NCI-H2081 treated with DMSO at 0.1 percent for 48 hours (cell line): ENCODE measurements around the gene S100A8.
"Not testable (repeated sequence)": the region's sequence is repeated elsewhere in the genome, so short reads cannot be mapped to it uniquely, and the experiment has no call there.

Source experiments
- DNase-seq: peaks from one replicate; lab custom pipeline; 2025; lab: John Stamatoyannopoulos, UW

Gene S100A8

DNA sequence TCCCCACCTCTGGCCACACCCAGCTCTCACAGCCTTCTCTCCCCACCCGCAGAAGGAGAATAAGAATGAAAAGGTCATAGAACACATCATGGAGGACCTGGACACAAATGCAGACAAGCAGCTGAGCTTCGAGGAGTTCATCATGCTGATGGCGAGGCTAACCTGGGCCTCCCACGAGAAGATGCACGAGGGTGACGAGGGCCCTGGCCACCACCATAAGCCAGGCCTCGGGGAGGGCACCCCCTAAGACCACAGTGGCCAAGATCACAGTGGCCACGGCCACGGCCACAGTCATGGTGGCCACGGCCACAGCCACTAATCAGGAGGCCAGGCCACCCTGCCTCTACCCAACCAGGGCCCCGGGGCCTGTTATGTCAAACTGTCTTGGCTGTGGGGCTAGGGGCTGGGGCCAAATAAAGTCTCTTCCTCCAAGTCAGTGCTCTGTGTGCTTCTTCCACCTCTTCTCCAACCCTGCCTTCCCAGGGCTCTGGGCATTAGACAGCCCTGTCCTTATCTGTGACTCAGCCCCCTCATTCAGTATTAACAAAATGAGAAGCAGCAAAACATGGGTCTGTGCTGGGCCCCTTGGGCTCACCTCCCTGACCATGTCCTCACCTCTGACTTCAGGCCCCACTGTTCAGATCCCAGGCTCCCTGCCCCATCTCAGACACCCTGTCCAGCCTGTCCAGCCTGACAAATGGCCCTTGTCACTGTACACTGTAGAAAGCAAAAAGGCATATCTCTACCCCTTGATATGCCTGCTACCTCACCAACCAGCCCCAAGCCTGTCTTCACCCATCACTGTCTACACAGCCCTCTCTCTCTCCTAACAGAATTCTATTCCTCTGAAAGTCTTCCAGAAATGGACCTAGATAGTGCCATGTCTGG is 30.0 kb downstream of the S100A8 start:
- no peak for DNase-seq

DNA sequence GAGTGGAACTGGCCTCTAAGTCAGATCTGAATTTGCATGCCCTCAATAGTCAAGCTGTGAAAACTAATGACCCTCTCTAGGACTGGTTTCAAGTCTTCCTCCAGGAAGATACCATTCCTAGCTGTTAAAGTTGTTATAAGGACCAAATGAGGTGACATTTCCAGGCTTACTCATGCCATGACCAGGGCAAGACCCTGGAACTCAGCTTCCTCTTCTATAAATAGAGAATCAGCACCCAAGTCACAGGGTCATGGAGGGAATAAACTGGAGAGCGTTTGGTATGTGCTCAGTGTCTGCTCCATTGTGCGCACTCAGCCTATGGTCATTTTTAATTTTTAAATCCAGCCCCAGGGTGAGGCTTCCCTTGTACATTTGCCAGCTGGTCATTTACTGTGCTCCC is 30.7 kb downstream of the S100A8 start:
- no peak for DNase-seq

DNA sequence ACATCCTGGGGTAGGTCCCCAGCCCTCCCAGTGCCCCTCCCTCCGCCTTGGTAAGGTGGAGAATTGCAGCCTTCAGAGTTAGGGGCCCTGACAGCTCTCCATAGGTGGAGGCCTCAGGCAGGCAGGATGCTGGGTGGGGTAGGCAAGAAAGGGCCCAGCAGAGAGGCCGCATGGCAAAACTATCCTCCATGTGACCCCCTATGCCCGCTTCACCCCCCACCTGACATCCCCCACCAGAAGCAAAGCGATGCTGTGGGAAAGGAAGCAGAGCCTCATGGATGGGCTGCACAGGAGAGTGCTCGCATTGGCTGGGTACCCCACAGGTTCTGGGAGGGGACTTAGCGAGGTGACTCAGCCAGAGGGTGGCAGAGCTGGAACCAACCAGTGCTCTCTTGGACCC is 31.6 kb downstream of the S100A8 start:
- no peak for DNase-seq

DNA sequence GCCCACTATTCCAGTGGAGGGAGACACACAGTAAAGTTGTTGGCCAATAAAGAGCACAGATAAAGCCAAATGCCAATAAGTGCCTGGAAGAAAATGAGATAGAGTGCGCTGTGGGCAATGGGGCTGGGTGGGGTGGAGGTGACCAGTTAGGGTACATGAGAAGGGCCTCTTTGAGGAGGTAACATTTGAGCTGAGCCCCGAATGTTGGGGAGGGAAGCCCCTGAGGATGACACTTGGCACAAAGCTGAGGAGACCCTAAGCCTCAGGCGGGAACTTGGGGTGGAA is 32.2 kb downstream of the S100A8 start:
- DNase-seq, result no peak

DNA sequence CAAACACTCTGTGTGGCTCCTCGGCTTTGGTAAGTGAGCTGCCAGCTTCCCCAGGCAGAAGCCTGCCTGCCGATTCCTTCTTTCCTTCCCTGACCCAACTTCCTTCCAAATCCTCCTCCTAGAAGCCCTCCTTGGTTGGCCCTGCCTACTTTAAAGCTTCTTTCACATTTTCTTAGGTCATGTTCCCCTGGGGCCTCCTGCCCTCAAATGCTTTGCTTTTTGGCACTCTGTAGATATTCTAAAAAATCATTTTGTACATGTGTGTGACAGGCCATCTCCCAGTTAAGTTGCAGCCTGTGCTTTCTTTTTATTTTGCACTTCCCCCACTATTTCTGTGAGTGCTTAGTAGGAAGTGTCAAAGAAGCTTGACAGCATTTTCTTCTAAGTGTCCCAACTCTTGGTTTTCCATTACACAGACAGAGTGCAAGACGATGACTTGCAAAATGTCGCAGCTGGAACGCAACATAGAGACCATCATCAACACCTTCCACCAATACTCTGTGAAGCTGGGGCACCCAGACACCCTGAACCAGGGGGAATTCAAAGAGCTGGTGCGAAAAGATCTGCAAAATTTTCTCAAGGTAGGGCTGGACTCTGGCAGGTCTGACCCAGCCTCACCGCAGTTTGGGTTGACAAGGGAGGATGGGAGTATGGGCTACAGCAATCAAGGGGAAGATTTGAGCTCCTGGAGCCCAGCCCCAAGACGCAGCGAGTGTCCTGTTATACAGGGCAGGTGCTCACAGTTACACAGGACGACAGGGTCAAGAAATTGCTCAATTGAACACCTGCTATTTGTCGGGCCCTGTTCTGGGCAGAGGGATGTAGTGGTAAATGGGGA is 32.8 kb downstream of the S100A8 start, which contains the start of gene S100A9:
S100A9 (plus strand) TSS at position 2 of the 838 bp plus-strand sequence; CDS start at position 432, 430 bp downstream.
- no peak for DNase-seq

DNA sequence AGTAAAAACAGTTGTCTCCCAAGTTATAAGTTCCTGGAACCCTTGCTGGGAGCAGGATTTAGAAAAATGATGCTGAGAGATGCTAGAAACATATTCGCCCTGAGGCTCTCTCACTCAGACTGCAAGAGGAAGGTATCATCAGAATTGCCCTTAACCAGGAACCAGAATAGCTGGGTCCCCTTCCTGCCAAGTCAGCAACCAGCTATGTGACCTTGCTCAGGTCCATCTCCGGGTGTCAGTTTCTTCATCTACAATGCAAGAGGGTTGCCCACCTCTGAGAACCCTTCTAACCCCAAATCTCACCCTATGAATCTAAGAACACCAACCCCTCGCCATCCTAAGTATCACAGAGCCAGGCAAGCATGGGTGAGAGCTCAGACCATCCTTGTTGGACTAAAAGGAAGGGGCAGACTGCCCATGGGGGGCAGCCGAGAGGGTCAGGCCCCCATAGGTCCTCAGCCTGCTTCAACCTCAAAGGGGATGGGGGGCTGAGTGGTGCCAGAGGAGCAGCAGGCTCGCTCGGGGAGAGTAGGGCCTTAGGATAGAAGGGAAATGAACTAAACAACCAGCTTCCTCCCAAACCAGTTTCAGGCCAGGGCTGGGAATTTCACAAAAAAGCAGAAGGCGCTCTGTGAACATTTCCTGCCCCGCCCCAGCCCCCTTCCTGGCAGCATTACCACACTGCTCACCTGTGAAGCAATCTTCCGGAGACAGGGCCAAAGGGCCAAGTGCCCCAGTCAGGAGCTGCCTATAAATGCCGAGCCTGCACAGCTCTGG is 33.6 kb downstream of the S100A8 start:
- DNase-seq, result no peak

DNA sequence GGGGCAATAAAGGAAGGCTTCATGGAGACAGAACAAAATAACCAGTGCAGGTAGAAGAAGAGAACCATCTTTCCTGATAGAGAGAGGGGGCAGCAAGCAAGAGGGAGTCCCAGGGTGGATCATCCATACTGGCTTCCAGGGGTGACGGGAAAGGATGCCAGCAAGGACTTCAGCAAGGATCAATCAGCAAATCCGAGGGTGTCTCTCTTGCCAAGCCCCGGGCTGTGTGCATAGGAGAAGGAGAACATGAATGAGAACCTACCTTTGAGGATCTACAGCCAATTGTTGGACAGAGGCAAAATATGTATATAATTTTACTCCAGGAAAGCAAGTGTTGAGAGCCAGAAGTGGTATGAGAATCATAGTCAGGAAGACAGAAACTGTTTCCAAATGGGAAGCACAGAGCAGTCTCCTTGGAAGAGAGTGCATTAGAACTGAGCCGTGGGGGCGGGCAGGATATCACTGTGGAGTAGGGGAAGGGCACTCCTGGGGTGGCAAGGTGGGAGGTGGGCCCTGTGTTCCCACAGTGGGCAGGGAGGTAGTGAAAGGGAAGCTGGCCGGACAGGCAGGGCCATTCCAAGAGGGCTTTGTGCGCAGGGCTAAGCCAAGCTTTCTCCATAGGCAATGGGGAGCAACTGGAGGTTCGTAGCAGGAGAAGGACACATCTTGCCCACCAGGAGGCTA is 34.3 kb downstream of the S100A8 start:
- DNase-seq, result no peak

DNA sequence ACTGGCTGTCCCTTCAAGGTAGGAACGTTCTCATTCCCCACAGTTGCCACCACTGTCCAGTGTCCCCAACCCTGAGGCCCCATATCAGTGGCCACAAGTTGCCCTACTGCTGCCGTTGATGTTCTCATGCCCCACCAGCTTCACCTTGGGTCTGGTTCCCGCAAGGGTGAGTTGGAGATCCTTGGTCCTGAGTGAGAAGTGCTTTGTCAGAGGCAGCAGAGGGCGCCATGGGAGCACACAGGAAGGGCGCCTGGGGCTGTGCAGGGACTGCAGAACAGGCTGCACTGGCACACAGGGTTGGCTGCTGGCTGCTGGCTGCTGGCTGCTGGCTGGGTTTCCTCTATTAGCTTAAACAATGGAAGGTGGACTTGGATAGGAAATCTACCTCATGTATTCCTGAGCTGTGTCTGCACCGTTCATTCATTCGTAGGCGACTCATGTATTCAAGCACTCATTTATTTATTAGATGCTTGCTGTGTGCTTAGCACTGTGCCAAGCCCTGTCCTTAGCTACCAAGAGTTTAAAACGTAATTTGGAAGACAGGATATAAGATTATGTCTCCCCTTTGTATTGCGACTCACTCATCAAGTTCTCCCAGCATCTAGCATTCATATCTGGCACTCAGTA is 35.3 kb downstream of the S100A8 start:
- DNase-seq, result peak; percentile 22

DNA sequence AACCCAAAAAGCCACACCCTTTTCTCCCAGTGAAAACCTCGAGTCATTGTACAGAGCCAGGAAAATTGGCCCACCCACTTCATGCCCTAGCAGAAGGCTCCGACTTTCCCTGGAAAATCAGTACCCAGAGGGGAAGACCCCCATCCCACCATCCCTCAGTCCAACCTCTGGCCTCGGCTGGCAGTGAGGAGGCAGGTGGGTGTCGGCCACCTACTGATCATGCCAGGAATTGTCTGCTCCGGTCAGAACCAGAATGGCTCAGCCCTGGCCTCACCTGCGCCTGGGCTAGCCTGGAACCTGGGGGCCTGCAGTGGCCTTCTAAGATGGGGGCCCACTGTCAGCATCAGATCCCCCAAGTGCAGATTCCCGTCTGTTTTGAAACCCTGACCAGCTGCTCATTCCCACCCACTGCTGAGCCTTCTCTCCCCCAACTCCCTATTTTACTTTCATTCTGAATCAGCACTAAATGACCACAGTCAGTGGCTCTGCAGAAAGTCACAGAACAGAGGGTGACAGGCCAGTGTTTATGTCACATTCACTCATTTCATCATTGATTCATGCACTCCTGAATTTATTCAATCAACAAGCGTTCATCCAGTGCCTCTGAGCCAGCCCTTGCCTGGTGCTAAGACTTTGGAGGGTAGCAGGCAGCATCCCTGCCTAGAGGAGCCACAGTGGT is 36.2 kb downstream of the S100A8 start:
- DNase-seq, result no peak

DNA sequence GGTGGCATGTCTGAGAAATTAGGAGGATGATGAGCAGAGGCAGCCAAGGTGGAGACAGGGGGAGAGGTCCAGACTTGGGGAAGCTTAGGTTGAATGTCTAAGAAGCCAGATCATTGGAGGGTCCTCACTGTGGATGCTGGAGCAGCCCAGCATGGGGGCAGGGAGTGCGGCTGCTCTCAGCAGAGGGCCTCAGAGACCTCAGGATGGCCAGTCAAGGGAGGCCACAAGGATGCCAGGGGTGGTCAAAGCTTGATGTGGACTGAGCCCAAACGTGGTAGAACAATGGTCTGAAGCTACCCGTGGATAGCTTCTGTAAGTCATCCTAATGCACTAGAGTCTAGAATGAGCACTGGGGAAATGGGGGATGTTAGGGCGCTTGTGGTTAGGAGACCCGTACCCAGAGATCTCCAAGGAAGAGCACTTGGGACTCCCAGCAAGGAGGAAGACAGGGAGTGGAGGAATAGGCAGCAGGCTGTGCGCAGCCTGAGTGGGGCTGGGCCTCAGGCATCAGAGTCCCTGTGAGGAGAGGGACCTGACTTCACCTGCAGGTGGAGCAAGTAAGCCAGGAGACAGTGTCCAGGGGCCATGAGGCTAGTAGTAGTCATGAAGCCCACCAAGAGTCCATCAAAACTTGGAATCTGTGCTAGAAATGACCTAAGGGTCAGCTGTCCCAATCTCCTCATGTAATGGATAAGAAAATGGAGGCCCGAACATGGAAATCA is 37.5 kb downstream of the S100A8 start:
- DNase-seq, result no peak

DNA sequence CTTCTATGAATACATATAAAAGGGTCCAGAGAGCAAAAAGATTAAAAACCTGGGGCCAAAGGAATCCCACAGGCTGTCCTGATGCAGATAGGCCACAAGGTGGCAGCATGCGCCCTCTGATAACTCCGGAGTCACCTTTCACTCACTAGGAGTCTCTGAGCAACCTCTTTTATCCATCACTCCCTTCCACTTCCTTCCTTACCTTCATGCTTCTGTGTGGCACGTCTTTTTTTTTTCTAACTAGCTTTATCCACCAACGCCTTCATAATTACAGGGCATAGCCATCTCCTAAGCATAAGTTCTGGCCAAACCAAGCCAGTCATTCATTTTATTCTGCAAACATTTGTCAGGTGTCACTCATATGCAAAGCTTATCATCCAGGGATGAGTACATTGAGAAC is 38.4 kb downstream of the S100A8 start:
- DNase-seq, result peak; percentile 80

DNA sequence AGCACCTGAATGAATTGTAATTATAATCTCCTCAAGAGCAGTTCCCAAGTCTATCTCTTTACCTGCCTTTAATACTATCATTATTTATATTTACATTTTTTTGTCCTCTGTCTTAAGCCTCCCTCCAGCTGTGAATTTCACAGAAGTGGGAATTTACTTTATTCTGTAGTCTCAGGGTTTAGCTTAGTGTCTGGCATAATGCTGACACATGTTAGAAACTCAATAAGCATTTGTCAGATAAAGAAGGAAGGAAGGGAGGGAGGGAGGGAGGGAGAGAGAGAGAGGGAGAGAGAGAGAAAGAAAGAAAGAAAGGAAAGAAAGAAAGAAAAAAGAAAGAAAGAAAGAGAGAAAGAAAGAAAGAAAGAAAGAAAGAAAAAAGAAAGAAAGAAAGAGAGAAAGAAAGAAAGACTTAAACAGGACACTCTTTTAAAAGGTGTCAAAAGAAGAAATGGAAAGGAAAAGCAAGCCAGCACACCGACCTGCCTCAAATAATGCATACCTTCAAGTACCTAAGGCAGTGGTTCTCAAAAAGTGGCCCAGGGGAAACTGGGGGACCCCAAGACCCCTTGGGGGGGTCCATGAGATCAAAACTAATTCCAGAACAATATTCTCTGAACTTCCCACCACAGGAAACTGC is 40.4 kb downstream of the S100A8 start:
- DNase-seq, result no peak

DNA sequence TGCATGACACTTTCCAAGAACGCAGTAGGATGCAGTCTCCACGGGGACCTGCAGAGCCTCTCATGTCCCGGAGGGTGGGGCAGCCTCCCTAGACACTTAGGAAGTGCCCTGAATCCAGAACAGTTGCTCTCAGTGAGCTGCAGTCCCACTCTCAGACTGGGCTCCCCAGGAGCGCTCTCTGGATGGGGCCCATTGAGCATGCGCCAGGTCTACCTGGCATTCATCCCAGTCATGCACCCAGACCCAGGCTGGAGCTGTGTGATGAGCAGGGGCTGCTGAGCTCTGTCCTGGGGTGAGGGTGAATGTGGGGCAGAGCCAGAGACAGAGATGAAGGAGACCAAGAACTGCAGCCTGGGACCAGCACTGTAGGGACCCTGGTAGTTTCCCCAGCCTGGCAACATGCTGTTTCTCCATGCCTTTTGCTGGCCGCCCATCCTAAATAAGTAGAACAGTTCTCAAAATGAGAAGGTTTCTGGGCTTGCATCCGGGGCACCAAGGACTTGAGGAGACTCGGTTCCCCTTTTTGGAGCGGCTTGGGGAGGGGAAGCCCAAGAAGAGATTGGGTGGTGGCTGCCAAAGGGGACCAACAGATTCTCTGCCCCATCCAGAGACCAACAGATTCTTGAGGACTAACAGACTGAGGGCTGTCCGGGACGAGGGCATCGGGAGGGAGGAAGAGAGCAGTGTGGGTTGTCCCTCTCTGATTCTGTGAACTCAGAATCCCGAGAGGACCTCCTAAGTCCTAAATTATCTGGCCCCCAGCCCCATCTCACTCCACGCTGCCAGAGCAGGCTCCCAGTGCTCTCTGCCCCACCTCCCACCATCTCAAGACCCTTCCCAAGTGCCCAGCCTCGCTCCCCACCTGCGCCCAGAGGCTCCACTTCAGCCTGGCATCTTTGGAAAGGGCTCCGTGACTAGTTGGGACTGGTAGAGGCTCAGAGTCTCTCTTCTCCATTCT is 41.2 kb downstream of the S100A8 start:
- no peak for DNase-seq

DNA sequence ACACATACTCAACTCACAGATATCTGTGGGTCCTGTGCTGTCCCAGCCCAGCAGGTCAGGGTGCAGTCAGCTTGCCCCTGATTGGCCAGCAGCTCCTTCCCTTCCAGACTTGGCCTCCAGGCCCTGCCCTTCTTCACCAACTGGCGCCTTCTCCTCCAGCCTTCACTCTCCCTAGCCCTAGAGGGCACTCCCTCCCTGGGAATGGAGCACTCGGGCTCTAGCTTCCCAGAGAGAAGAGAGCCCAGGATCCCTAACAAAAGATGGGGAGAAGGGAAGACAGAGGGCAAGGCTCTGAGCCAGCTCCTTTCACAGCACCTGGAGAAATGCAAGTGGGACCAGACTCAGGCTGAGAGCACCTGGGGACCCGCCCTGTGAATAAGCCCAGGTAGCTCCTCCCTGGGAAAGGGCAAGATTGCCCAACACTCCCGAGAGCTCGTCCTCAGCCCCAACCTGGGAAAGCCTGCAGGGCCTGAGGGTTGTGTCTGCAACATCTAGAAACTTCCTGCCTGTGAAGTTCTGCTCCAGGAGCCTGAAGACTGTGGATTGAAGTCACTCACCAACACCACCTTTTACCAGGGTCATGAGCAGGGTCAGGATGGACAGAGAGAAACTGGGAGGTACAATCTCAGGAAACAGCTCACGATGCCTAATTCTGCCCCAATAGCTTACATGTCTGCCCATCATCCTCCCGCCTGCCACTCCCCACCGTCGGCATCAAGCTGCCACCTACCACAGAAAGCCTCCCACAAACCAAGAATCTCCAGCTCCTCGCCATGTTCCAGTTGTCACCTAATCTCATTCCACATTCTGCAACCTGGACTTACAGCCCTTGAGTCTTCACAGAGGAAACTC is 42.1 kb downstream of the S100A8 start, which contains the start of gene PGLYRP4:
PGLYRP4 (minus strand) TSS at position 331 of the 852 bp plus-strand sequence. CDS start 909 bp downstream, outside the sequence.
- DNase-seq, result no peak

DNA sequence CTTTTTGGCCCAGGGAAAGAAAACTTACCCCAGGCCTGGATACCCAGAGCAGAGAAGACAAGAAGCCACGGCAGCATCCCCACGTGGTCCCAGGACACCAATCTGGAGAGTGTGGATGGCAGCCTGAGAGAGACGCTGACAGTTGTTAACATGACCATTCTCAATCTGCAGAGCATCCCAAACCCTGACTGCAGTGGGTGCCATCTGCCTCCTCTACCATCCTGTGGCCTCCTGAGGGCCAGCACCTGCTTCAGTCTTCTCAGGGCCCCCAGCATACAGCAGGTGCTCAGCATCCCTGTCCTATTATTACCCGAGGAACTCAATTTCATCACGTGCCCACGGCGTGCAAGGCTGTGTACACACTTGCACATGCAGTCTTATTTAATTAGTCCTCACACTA is 43.0 kb downstream of the S100A8 start:
- no peak for DNase-seq

DNA sequence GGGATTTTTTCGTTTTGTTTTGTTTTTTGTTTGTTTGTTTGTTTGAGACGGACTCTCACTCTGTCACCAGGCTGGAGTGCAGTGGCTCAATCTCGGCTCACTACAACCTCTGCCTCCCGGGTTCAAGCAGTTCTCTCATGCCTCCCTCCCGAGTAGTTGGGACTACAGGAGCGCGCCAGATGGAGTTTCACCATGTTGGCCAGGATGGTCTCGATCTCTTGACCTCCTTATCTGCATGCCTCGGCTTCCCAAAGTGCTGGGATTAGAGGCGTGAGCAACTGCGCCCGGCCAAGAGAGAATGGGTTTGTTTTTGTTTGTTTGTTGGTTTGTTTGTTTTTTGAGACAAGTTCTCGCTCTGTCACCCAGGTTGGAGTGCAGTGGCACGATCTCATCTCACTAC is 43.8 kb downstream of the S100A8 start:
- not testable (repeated sequence) for DNase-seq

DNA sequence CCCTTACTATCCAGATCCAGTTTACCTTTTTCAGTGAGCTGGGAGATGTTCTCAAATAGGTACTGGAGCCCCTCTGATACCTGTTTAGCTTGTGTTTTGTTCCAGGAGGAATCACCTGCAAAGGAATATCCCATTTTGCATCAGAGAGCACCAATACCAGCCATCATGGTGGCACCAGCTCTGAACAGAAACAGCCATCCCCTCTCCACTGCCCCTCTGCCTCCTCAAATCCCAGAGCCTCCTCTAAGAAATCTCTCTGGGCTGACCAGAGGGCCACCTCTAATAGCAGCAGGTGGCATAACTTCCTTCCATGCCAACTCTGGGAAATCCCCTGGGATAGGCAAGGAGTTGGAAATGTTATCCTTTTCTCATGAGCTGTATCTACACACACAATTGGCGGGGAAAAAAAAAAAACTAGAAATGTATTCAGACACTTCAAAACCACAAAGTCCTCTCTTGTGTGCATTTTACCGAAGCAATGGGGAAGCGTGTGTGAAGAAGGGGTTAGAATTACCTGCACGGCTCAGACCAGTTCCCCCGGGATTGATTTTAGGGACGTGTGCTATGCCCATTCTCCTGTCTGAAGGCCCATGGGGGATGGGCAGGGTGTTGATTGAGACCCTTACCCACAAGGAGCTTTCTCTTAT is 44.7 kb downstream of the S100A8 start:
- no peak for DNase-seq
